Progenitor cell of endocrine pancreas (in vitro differentiated cells): ENCODE measurements around the gene FOXP1. TPM values are rescaled to one million over a fixed set of nuclear protein-coding genes. Genes with fewer than 3 reads are reported as not detected.

ENCODE experiments used
- DNase-seq: peaks from one replicate; pipeline ENCODE4 v3.0.0; 2021; ENCODE audit warnings: low spot score; ENCODE audit not compliant: unreplicated experiment
- H3K27ac Mint-ChIP-seq: 2 replicates; pipeline ENCODE4 v1.8.0; 2021; ENCODE audit warnings: mild to moderate bottlenecking, moderate library complexity, mixed read lengths
- H3K27me3 Mint-ChIP-seq: 2 replicates; pipeline ENCODE4 v1.8.0; 2021; ENCODE audit warnings: mixed read lengths
- H3K36me3 Mint-ChIP-seq: 2 replicates; pipeline ENCODE4 v1.8.0; 2022; ENCODE audit warnings: mixed read lengths; ENCODE audit not compliant: insufficient read depth
- H3K4me1 Mint-ChIP-seq: 2 replicates; pipeline ENCODE4 v1.8.0; 2021; ENCODE audit warnings: low read depth, mixed read lengths
- H3K4me3 Mint-ChIP-seq: 2 replicates; pipeline ENCODE4 v1.8.0; 2021; ENCODE audit warnings: low read depth, mild to moderate bottlenecking, moderate library complexity, mixed read lengths
- H3K9me3 Mint-ChIP-seq: 2 replicates; pipeline ENCODE4 v1.8.0; 2021; ENCODE audit warnings: low read depth, mixed read lengths
- total RNA-seq: library from RNA; stranded (reverse); gene quantifications from 2 replicates; pipeline ENCODE4 v1.2.1, GENCODE V29; 2021
- TF ChIP-seq, protein P1 (sequence below): fragments of 200-600 bp; sonication (generic); IDR thresholded peaks from one replicate; pipeline ENCODE4 v1.5.0; 2021; ENCODE audit warnings: antibody characterized with exemption, mild to moderate bottlenecking; ENCODE audit not compliant: unreplicated experiment

The FOXP1 gene
- total RNA-seq, 1 donor from 2014 or later = 242 TPM

DNA sequence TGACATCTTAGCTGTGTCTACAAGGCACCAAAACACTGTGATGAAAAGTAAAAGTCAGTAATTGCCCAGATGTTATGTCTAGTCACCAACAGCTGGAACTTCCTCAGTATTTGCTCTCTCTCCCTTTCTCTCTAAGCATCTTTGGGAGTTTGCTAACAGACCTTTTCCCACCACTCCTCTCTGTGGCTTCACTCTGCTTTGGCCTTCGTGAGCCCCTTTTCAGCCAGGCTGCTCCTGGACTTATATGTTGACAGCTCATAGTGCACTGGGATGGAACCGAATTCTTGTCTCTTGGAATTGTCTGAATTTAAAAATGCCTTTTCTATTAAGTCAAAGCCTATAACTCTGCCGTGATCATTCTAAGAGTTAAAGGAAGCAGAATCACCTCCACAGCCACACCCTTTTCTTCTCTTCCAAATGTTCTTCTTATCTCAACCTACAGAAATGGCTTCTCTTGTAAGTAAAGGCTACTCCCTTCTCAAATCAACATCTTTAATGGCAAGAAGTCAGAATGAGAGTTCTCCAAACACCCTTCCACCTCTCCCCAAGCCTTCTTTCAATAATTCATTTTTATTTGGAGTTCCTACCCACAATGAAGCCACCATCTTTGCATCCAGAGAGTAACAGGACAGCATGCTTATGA, 17.2 kb upstream of the FOXP1 start:
- TF ChIP-seq, protein P1, sequence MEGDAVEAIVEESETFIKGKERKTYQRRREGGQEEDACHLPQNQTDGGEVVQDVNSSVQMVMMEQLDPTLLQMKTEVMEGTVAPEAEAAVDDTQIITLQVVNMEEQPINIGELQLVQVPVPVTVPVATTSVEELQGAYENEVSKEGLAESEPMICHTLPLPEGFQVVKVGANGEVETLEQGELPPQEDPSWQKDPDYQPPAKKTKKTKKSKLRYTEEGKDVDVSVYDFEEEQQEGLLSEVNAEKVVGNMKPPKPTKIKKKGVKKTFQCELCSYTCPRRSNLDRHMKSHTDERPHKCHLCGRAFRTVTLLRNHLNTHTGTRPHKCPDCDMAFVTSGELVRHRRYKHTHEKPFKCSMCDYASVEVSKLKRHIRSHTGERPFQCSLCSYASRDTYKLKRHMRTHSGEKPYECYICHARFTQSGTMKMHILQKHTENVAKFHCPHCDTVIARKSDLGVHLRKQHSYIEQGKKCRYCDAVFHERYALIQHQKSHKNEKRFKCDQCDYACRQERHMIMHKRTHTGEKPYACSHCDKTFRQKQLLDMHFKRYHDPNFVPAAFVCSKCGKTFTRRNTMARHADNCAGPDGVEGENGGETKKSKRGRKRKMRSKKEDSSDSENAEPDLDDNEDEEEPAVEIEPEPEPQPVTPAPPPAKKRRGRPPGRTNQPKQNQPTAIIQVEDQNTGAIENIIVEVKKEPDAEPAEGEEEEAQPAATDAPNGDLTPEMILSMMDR = no peak
- H3K9me3 Mint-ChIP-seq = peaks cover 7% of the 10 kb centered on the region
- H3K27me3 Mint-ChIP-seq = peaks cover 3% of the 10 kb centered on the region
- DNase-seq = no peak
- H3K36me3 Mint-ChIP-seq = no peaks in the 10 kb centered on the region
- no peaks in the 10 kb centered on the region for H3K4me1 Mint-ChIP-seq
- H3K27ac Mint-ChIP-seq = no peak overlapping the region
- H3K4me3 Mint-ChIP-seq = no peak overlapping the region

DNA sequence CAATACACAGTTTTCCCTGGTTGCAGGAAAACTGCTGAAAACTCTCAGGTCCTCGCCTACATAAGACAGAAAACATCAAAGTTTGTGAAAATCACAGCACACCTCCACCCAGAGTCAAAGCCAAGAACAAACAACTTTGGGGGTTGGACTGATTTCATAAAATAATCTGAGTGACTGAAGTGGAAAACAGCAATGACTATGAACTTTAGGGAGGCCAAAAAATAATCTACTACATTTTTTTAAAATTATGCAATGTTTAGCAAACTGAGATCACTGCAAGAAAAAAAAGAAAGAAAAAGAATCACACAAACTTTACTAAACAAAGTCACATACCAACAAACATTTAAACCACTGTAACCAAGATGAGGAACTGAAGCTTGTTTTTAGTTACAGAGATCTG, 15.9 kb upstream of the FOXP1 start:
- no peak for DNase-seq
- Mint-ChIP-seq H3K27ac (no peak overlapping the region), H3K4me1 (no peaks in the 10 kb centered on the region), H3K4me3 (no peak overlapping the region), H3K9me3 (peaks cover 17% of the 10 kb centered on the region), H3K36me3 (no peaks in the 10 kb centered on the region), H3K27me3 (peaks cover 3% of the 10 kb centered on the region)
- TF ChIP-seq, protein P1 = no peak

DNA sequence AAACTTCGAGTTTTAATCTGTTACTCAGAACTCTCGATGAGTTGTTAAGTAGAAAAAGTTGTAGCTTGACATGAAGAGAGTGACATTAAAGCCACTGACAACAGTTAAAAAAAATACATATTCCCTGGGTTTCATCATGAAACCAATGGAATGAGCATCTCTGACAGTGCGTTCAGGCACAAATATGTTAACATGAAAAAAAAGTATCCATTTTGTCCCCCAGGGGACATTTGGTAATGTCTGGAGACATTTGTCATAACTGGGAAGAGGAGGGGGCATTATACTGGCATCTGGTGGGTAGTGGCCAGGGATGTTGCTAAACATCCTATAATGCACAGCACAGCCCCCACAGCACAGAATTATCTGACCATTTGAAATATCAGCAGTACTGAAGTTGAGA, 14.8 kb upstream of the FOXP1 start:
- DNase-seq = no peak
- H3K9me3 Mint-ChIP-seq = peaks cover 19% of the 10 kb centered on the region
- H3K27me3 Mint-ChIP-seq = peaks cover 3% of the 10 kb centered on the region
- H3K36me3 Mint-ChIP-seq = no peaks in the 10 kb centered on the region
- no peak overlapping the region for H3K4me3 Mint-ChIP-seq
- H3K4me1 Mint-ChIP-seq = no peaks in the 10 kb centered on the region
- no peak overlapping the region for H3K27ac Mint-ChIP-seq
- TF ChIP-seq, protein P1 = no peak

DNA sequence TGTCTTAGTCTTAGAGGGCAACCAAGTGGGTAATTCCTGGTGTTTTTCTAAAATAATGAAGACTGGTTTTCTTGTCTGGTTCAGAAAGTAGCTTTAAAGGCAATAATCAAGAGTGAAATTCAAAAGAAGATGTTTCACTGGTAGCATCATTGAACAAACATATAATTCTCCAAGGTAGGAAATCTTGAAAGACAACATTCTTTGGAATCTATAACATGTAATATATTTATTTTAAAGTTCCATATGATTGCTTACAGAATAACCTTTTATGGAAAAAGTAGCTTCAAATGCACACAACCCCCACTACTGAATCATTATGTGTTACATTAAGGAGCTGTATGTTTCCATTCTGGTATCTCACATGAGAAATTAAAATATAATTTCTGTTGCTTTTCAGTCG, 13.8 kb upstream of the FOXP1 start:
- Mint-ChIP-seq H3K4me1 (no peaks in the 10 kb centered on the region), H3K4me3 (no peak overlapping the region), H3K9me3 (peaks cover 19% of the 10 kb centered on the region), H3K27me3 (peaks cover 3% of the 10 kb centered on the region), H3K27ac (no peak overlapping the region), H3K36me3 (no peaks in the 10 kb centered on the region)
- no peak for DNase-seq
- TF ChIP-seq, protein P1 = no peak

DNA sequence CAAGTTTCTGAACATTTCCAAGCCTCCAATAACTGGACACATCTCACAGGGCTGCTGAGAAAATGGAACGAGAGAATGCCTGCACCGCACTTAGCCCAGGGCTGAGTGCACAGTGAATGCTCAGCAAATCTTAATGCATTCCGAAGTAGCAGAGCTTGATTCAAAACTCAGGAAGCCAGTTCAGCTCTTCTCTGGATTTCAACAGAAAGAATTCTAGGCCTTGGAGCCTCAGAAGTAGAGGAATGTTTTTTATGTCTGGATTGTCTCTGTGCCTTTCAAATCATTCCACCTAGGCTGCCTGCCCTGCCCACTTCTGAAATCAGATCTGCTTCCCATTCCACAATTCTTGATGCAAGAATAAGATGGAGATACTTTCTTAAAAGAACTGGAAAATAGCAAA, 9.6 kb upstream of the FOXP1 start:
- H3K4me1 Mint-ChIP-seq = peaks cover 3% of the 10 kb centered on the region
- H3K27me3 Mint-ChIP-seq = no peaks in the 10 kb centered on the region
- H3K27ac Mint-ChIP-seq = no peak overlapping the region
- no peak overlapping the region for H3K4me3 Mint-ChIP-seq
- peaks cover 25% of the 10 kb centered on the region for H3K9me3 Mint-ChIP-seq
- peaks cover 1% of the 10 kb centered on the region for H3K36me3 Mint-ChIP-seq
- TF ChIP-seq, protein P1 = no peak
- no peak for DNase-seq
